SK-N-SH (cell line): ENCODE results near the gene ZIC1. TPM values are rescaled to one million over a fixed set of nuclear protein-coding genes. Genes with fewer than 3 reads are reported as not detected.

Experiments
- CTCF ChIA-PET: fragments of 300-600, 350-600 bp; formaldehyde crosslinking; extraction: SDS; loops from one replicate; lab custom pipeline; 2021; lab: Yijun Ruan, JAX
- POLR2A ChIA-PET: fragments of 350-600 bp; sonication (Branson Sonifier 250); formaldehyde crosslinking; extraction: SDS; loops from one replicate; lab custom pipeline; 2020; ENCODE audit warnings: antibody characterized with exemption, inconsistent platforms; lab: Yijun Ruan, JAX
- DNase-seq: peaks from one replicate; pipeline ENCODE4 v3.0.0; 2012
- H2AFZ ChIP-seq: fragments of 200-600 bp; sonication (generic); 2 replicates; pipeline ENCODE4 v1.8.1; 2016; ENCODE audit warnings: antibody characterized with exemption, mild to moderate bottlenecking, low read depth
- H3F3A ChIP-seq: fragments of 200-600 bp; sonication (generic); replicated peaks from 2 replicates; pipeline ENCODE3; 2016; ENCODE audit warnings: antibody characterized with exemption, mild to moderate bottlenecking; ENCODE audit not compliant: insufficient read depth
- H3K27ac ChIP-seq, 2 experiments: fragments of 200-500 bp in 1 of 2; fragments of 200-600 bp in 1 of 2; sonication (Bioruptor generic) in 1 of 2; sonication (generic), shearing (Covaris generic) in 1 of 2; 2 replicates each; pipeline versions ENCODE4 v1.5.1 to v1.6.1; 2014 to 2016; ENCODE audit warnings: low read depth in 2 of 2, inconsistent platforms in 1 of 2, low read length in 1 of 2, mild to moderate bottlenecking in 1 of 2, mixed read lengths in 1 of 2
- H3K27me3 ChIP-seq: fragments of 200-600 bp; sonication (generic), shearing (Covaris generic); 2 replicates; pipeline ENCODE4 v1.6.1; 2016; ENCODE audit warnings: mixed run types; ENCODE audit not compliant: insufficient read depth
- H3K36me3 ChIP-seq, 2 experiments: fragments of 200-500 bp in 1 of 2; fragments of 200-600 bp in 1 of 2; sonication (Bioruptor generic) in 1 of 2; sonication (generic) in 1 of 2; replicated peaks in 1 of 2; 2 replicates each; pipeline versions ENCODE3 to v1.5.1; 2014 to 2016; ENCODE audit warnings: low read length in 1 of 2, mild to moderate bottlenecking in 1 of 2; ENCODE audit not compliant: insufficient read depth in 2 of 2, control insufficient read depth in 1 of 2
- H3K4me1 ChIP-seq, 2 experiments: fragments of 200-500 bp in 1 of 2; fragments of 200-600 bp in 1 of 2; sonication (Bioruptor generic) in 1 of 2; sonication (generic), shearing (Covaris generic) in 1 of 2; 2 replicates each; pipeline versions ENCODE4 v1.5.1 to v1.6.1; 2014 to 2016; ENCODE audit warnings: low read depth in 1 of 2, low read length in 1 of 2, mixed run types in 1 of 2; ENCODE audit not compliant: insufficient read depth in 2 of 2, control insufficient read depth in 1 of 2
- H3K4me2 ChIP-seq: fragments of 200-600 bp; sonication (generic), shearing (Covaris generic); 2 replicates; pipeline ENCODE4 v1.6.1; 2017; ENCODE audit warnings: mixed run types
- H3K4me3 ChIP-seq, 2 experiments: fragments of 200-500 bp in 1 of 2; fragments of 200-600 bp in 1 of 2; sonication (Bioruptor generic) in 1 of 2; sonication (generic), shearing (Covaris generic) in 1 of 2; 2 replicates each; pipeline versions ENCODE4 v1.5.1 to v1.8.1; 2014 to 2016; ENCODE audit warnings: low read depth in 2 of 2, inconsistent platforms in 1 of 2, low read length in 1 of 2, mild to moderate bottlenecking in 1 of 2, mixed read lengths in 1 of 2, moderate library complexity in 1 of 2
- H3K79me2 ChIP-seq: fragments of 200-600 bp; sonication (generic); 2 replicates; pipeline ENCODE4 v1.8.1; 2017; ENCODE audit warnings: mild to moderate bottlenecking; ENCODE audit not compliant: insufficient read depth
- H3K9ac ChIP-seq: fragments of 200-600 bp; sonication (generic); 2 replicates; pipeline ENCODE4 v1.6.1; 2017; ENCODE audit warnings: mixed run types
- H3K9me2 ChIP-seq: fragments of 200-600 bp; sonication (generic); 2 replicates; pipeline ENCODE4 v1.6.1; 2017; ENCODE audit warnings: mixed run types
- H3K9me3 ChIP-seq: fragments of 200-600 bp; sonication (generic); 2 replicates; pipeline ENCODE4 v1.6.1; 2017; ENCODE audit warnings: mixed run types, mild to moderate bottlenecking, moderate library complexity
- H4K20me1 ChIP-seq: fragments of 200-600 bp; sonication (generic); 2 replicates; pipeline ENCODE4 v1.6.1; 2017; ENCODE audit warnings: mild to moderate bottlenecking, mixed run types; ENCODE audit not compliant: insufficient read depth
- CHD2 ChIP-seq: fragments of 150-350 bp; IDR thresholded peaks from 2 replicates; pipeline ENCODE4 v1.6.1; 2018; ENCODE audit warnings: low read length; ENCODE audit not compliant: partially characterized antibody
- CTCF ChIP-seq: fragments of 200-600 bp; sonication (generic); IDR thresholded peaks from 2 replicates; pipeline ENCODE4 v1.6.1; 2017; ENCODE audit warnings: antibody characterized with exemption, mild to moderate bottlenecking, moderate library complexity
- ELF1 ChIP-seq: IDR thresholded peaks from 2 replicates; pipeline ENCODE4 v1.4.0; 2012
- EZH2phosphoT487 ChIP-seq: fragments of 200-600 bp; sonication (generic); IDR thresholded peaks from 2 replicates; pipeline ENCODE4 v1.6.1; 2017; ENCODE audit warnings: low read depth, mixed run types, mild to moderate bottlenecking, antibody characterized with exemption, moderate library complexity, borderline replicate concordance
- FOXJ3 ChIP-seq: sonication (generic); formaldehyde crosslinking; IDR thresholded peaks from 2 replicates; pipeline ENCODE4 v1.5.1; 2020; ENCODE audit warnings: mild to moderate bottlenecking, missing genetic modification reagents
- GATA2 ChIP-seq: sonication (generic); formaldehyde crosslinking; IDR thresholded peaks from 2 replicates; pipeline ENCODE4 v1.5.0; 2020; ENCODE audit warnings: mild to moderate bottlenecking, missing genetic modification reagents
- JUND ChIP-seq: IDR thresholded peaks from 2 replicates; pipeline ENCODE4 v1.4.0; 2012
- MEF2A ChIP-seq: IDR thresholded peaks from 2 replicates; pipeline ENCODE4 v1.4.0; 2012; ENCODE audit warnings: low read depth, borderline replicate concordance
- PBX3 ChIP-seq: IDR thresholded peaks from 2 replicates; pipeline ENCODE4; 2012
- RCOR1 ChIP-seq: fragments of 150-350 bp; IDR thresholded peaks from 2 replicates; pipeline ENCODE4 v1.6.1; 2017; ENCODE audit warnings: antibody characterized with exemption, low read length
- RFX5 ChIP-seq: IDR thresholded peaks from 2 replicates; pipeline ENCODE4 v1.6.1; 2012; ENCODE audit warnings: mild to moderate bottlenecking, improper control_type of control experiment, low read length
- RXRA ChIP-seq: IDR thresholded peaks from 2 replicates; pipeline ENCODE4 v1.4.0; 2012; ENCODE audit warnings: low read depth, mild to moderate bottlenecking, borderline replicate concordance
- SIN3A ChIP-seq: IDR thresholded peaks from 2 replicates; pipeline ENCODE4 v1.6.1; 2012; ENCODE audit warnings: low read depth, mild to moderate bottlenecking, low read length, moderate library complexity, borderline replicate concordance
- TAF1 ChIP-seq: IDR thresholded peaks from 2 replicates; pipeline ENCODE4 v1.6.1; 2012; ENCODE audit warnings: low read depth, mild to moderate bottlenecking, low read length, moderate library complexity, borderline replicate concordance
- USF1 ChIP-seq: IDR thresholded peaks from 2 replicates; pipeline ENCODE4 v1.4.0; 2012; ENCODE audit warnings: low read depth, borderline replicate concordance
- YY1 ChIP-seq: IDR thresholded peaks from 2 replicates; pipeline ENCODE4 v1.4.0; 2012; ENCODE audit warnings: low read depth, mild to moderate bottlenecking
- ZBTB33 ChIP-seq: IDR thresholded peaks from 2 replicates; pipeline ENCODE4 v1.4.0; 2012; ENCODE audit warnings: low read depth, borderline replicate concordance
- whole genome bisulfite sequencing: methylation state at CpG from one replicate; pipeline ENCODE4 v1.1.6; 2017; ENCODE audit warnings: low lambda C conversion rate; 5-methylcytosine and 5-hydroxymethylcytosine counted together
- polyA plus RNA-seq, 3 experiments: library from polyadenylated mRNA; depleted of rRNA; stranded (reverse); fragments of >200 nt; gene quantifications; 2 replicates each; pipeline ENCODE4 v1.2.3, GENCODE V29; 2012

ZIC1 gene
- polyA plus RNA-seq, 1 of the 3 experiments (the other 2 are of a cell fraction) = 16.7 TPM

- Histone ChIP-seq H3K27me3 (peaks cover 49% of the 10 kb centered on the region), H4K20me1 (no peaks in the 10 kb centered on the region), H3K9me3 (no peaks in the 10 kb centered on the region), H3K9ac (no peak overlapping the region), H3K79me2 (no peaks in the 10 kb centered on the region), H3K9me2 (no peaks in the 10 kb centered on the region), H3F3A (no peaks in the 10 kb centered on the region), H3K27ac (no peak overlapping the region), H3K4me1 (no peaks in the 10 kb centered on the region; a peak in 1 of 4 replicates), H2AFZ (no peak overlapping the region), H3K4me3 (no peak overlapping the region), H3K36me3 (no peaks in the 10 kb centered on the region), H3K4me2 (no peak overlapping the region)
- POLR2A ChIA-PET = no interaction called here
- TF ChIP-seq YY1 (no peak), RCOR1 (no peak), CTCF (peak; percentile 38), TAF1 (no peak)
- 37% methylated on average over 2 of the region's 2 CpGs for WGBS
- DNase-seq = no peak
- CTCF ChIA-PET = interaction anchor here (0.8 to 2.0 kb wide), 2 partner anchors 24 to 277 kb away, joined by 3 to 5 read pairs; no protein-coding TSS in a partner anchor
Observed at GRCh38 chr3:147415874-147416273, 6.7 kb downstream of the ZIC1 start.

- no peaks in the 10 kb centered on the region for H4K20me1 ChIP-seq
- H3K9me2 ChIP-seq = no peaks in the 10 kb centered on the region
- ChIA-PET CTCF (interaction anchor here (0.7 kb wide), 1 partner anchor 313 kb away, joined by 3 read pairs; no protein-coding TSS in a partner anchor), POLR2A (no interaction called here)
- H3K27me3 ChIP-seq = peaks cover 58% of the 10 kb centered on the region
- H3F3A ChIP-seq = no peaks in the 10 kb centered on the region
- no peak overlapping the region for H3K4me2 ChIP-seq
- TF ChIP-seq MEF2A (no peak), PBX3 (no peak), USF1 (no peak), JUND (no peak), TAF1 (no peak), ZBTB33 (no peak), GATA2 (CRISPR knock-in tag) (no peak), ELF1 (no peak), RFX5 (no peak), CHD2 (no peak), RXRA (no peak), YY1 (no peak), SIN3A (no peak), FOXJ3 (CRISPR knock-in tag) (no peak), EZH2phosphoT487 (no peak)
- H3K27ac ChIP-seq = no peak overlapping the region
- H3K4me1 ChIP-seq = no peaks in the 10 kb centered on the region; a peak in 1 of 4 replicates
- H3K9ac ChIP-seq = no peak overlapping the region
- H3K79me2 ChIP-seq = no peaks in the 10 kb centered on the region
- 33% methylated on average over 1 of the region's 1 CpG for WGBS
- no peak for DNase-seq
- H3K9me3 ChIP-seq = no peaks in the 10 kb centered on the region
- no peaks in the 10 kb centered on the region for H3K36me3 ChIP-seq
- no peak overlapping the region for H2AFZ ChIP-seq
- H3K4me3 ChIP-seq = no peak overlapping the region
Observed at GRCh38 chr3:147416931-147417330, 7.8 kb downstream of the ZIC1 start.
